ENCODE results near the gene SLC10A2. TPM values are rescaled to one million over a fixed set of nuclear protein-coding genes. Genes with fewer than 3 reads are reported as not detected.

SLC10A2 gene
- total RNA-seq, 1 experiment from 2014 or later = not detected

DNA sequence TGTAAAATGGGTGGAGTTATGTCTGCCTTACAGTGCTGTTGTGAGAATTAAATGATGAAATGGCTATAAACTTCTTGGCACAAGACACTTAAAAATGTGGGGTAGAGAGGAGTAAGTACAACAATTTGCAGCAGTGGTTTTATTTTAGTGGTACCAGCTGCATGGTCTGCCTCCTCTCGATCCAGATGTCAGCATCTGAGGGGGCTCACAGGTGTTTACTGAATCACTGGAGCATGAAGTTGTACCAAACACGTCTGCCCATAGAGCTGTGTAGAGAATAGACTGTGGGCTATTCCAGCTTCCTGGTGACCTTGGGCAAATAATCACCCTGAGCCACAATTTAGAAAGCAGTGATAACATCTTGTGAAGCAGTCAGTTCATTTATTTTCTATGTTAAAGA, 11.1 kb downstream of the SLC10A2 start:
- CTCF ChIA-PET = no interaction called here
- H3K4me3 Mint-ChIP-seq (ENCODE audit: low read depth, unreplicated experiment) = no peak overlapping the region
- DNase-seq = no peak
- intact Hi-C loops (cut with micrococcal nuclease; ENCODE audit: unreplicated experiment) = no loop called here
- TF ChIP-seq, protein P1, sequence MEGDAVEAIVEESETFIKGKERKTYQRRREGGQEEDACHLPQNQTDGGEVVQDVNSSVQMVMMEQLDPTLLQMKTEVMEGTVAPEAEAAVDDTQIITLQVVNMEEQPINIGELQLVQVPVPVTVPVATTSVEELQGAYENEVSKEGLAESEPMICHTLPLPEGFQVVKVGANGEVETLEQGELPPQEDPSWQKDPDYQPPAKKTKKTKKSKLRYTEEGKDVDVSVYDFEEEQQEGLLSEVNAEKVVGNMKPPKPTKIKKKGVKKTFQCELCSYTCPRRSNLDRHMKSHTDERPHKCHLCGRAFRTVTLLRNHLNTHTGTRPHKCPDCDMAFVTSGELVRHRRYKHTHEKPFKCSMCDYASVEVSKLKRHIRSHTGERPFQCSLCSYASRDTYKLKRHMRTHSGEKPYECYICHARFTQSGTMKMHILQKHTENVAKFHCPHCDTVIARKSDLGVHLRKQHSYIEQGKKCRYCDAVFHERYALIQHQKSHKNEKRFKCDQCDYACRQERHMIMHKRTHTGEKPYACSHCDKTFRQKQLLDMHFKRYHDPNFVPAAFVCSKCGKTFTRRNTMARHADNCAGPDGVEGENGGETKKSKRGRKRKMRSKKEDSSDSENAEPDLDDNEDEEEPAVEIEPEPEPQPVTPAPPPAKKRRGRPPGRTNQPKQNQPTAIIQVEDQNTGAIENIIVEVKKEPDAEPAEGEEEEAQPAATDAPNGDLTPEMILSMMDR (IDR thresholded peaks at IDR 0.05; ENCODE audit: unreplicated experiment) = no peak
- H3K36me3 Mint-ChIP-seq (ENCODE audit: insufficient read depth, unreplicated experiment) = no peaks in the 10 kb centered on the region
- no peaks in the 10 kb centered on the region for H3K4me1 Mint-ChIP-seq (ENCODE audit: low read depth, unreplicated experiment)
- BruUV-seq (replicated peaks) = no TSS peak
- H3K27ac Mint-ChIP-seq (ENCODE audit: unreplicated experiment) = no peak overlapping the region
- peaks cover 5% of the 10 kb centered on the region for H3K9me3 Mint-ChIP-seq (ENCODE audit: low read depth, unreplicated experiment)
- no peaks in the 10 kb centered on the region for H3K27me3 Mint-ChIP-seq (ENCODE audit: unreplicated experiment)

DNA sequence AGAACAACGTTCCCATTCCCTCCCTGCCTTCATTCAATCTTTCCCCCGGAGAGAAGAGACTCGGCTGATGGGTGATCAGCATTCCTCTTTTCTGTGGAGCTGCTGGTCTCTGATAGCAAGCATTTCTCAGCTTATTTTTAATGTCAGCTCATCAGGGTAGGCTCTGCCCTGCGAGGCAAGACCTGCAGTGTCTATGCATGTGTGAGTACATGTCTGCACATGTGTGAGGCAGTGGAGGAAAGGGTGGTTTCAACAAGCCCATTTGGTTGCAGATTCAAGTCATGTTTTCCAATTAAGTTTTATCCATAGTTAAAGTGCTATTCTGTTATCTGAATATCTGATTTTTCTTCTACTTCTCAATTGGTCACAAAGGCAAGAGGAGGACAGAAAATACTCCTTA, 19.5 kb downstream of the SLC10A2 start:
- Mint-ChIP-seq H3K27ac (ENCODE audit: unreplicated experiment) (no peak overlapping the region), H3K9me3 (ENCODE audit: low read depth, unreplicated experiment) (no peaks in the 10 kb centered on the region), H3K4me3 (ENCODE audit: low read depth, unreplicated experiment) (no peak overlapping the region), H3K27me3 (ENCODE audit: unreplicated experiment) (no peaks in the 10 kb centered on the region), H3K4me1 (ENCODE audit: low read depth, unreplicated experiment) (no peaks in the 10 kb centered on the region), H3K36me3 (ENCODE audit: insufficient read depth, unreplicated experiment) (no peaks in the 10 kb centered on the region)
- intact Hi-C loops (cut with micrococcal nuclease; ENCODE audit: unreplicated experiment) = no loop called here
- no TSS peak for BruUV-seq (replicated peaks)
- TF ChIP-seq, protein P1 (IDR thresholded peaks at IDR 0.05; ENCODE audit: unreplicated experiment) = no peak
- CTCF ChIA-PET = no interaction called here
- DNase-seq = no peak

DNA sequence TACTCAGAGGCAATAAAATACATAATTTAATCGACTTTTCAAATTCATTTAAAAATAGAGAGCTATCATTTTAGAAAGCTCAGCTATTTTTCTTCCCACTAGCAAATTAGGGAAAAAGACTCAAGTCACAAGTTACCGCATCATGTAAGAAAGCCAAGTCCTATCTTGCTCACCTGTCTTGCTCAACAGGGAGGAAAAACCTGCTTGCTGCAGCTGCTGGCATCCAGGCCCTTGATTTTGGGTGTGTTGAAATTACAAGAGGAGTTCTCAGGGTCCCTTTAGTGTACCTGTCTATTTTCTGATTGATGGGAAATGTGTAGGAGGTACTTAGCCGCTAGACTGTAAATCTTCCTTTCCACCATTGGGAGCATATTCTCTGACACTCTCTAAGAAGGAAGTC, 22.2 kb downstream of the SLC10A2 start:
- TF ChIP-seq, protein P1 (IDR thresholded peaks at IDR 0.05; ENCODE audit: unreplicated experiment) = no peak
- Mint-ChIP-seq H3K27me3 (ENCODE audit: unreplicated experiment) (no peaks in the 10 kb centered on the region), H3K27ac (ENCODE audit: unreplicated experiment) (no peak overlapping the region), H3K9me3 (ENCODE audit: low read depth, unreplicated experiment) (no peaks in the 10 kb centered on the region), H3K36me3 (ENCODE audit: insufficient read depth, unreplicated experiment) (no peaks in the 10 kb centered on the region), H3K4me1 (ENCODE audit: low read depth, unreplicated experiment) (no peaks in the 10 kb centered on the region), H3K4me3 (ENCODE audit: low read depth, unreplicated experiment) (no peak overlapping the region)
- BruUV-seq (replicated peaks) = no TSS peak
- intact Hi-C loops (cut with micrococcal nuclease; ENCODE audit: unreplicated experiment) = no loop called here
- CTCF ChIA-PET = no interaction called here
- no peak for DNase-seq

DNA sequence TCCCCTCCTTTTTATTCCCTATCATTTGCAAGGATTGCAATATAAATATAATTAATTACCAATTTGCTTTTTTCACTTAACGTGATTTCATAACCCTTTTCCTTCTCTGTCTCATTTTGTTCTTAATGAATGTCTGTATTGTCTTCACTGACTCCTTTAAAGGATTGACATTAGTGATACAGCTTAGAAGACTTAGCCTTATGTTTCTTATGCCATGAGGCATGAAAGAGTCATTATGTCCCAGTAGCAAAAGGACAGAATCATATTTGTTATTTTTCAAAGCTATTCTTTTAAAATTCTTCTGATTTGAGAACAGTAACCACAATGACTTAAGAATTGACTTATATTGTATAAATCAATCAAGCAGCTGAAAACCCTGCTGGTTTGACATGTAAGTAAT, 26.2 kb downstream of the SLC10A2 start:
- intact Hi-C loops (cut with micrococcal nuclease; ENCODE audit: unreplicated experiment) = no loop called here
- TF ChIP-seq, protein P1 (IDR thresholded peaks at IDR 0.05; ENCODE audit: unreplicated experiment) = no peak
- Mint-ChIP-seq H3K4me3 (ENCODE audit: low read depth, unreplicated experiment) (no peak overlapping the region), H3K9me3 (ENCODE audit: low read depth, unreplicated experiment) (no peaks in the 10 kb centered on the region), H3K4me1 (ENCODE audit: low read depth, unreplicated experiment) (no peaks in the 10 kb centered on the region), H3K27me3 (ENCODE audit: unreplicated experiment) (no peaks in the 10 kb centered on the region), H3K36me3 (ENCODE audit: insufficient read depth, unreplicated experiment) (no peaks in the 10 kb centered on the region), H3K27ac (ENCODE audit: unreplicated experiment) (no peak overlapping the region)
- no peak for DNase-seq
- CTCF ChIA-PET = no interaction called here
- BruUV-seq (replicated peaks) = no TSS peak

DNA sequence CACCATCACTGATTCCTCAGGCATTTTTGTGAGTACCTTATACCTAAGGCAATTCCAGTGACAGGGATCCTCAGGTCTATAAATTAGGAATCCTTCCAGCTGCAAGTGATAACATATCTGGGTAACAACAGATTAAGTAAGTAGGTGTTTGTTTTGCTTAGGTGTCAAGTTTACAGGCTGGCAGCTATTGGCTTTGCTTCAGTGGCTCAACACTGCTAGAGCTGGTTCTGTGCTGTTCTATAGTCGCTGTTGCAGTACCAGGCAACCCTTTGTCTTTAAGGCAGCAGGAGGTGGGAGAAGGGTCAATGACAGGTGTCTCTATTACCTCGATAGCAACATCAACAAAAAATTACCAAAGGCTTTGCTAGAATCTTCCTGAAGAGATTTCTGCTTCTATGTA, 27.0 kb downstream of the SLC10A2 start:
- TF ChIP-seq, protein P1 (IDR thresholded peaks at IDR 0.05; ENCODE audit: unreplicated experiment) = no peak
- no peaks in the 10 kb centered on the region for H3K4me1 Mint-ChIP-seq (ENCODE audit: low read depth, unreplicated experiment)
- BruUV-seq (replicated peaks) = no TSS peak
- CTCF ChIA-PET = no interaction called here
- DNase-seq = no peak
- no peaks in the 10 kb centered on the region for H3K36me3 Mint-ChIP-seq (ENCODE audit: insufficient read depth, unreplicated experiment)
- intact Hi-C loops (cut with micrococcal nuclease; ENCODE audit: unreplicated experiment) = no loop called here
- H3K4me3 Mint-ChIP-seq (ENCODE audit: low read depth, unreplicated experiment) = no peak overlapping the region
- no peaks in the 10 kb centered on the region for H3K9me3 Mint-ChIP-seq (ENCODE audit: low read depth, unreplicated experiment)
- H3K27me3 Mint-ChIP-seq (ENCODE audit: unreplicated experiment) = no peaks in the 10 kb centered on the region
- H3K27ac Mint-ChIP-seq (ENCODE audit: unreplicated experiment) = no peak overlapping the region
